Liver (tissue), 9 donors: Measurements from ENCODE around the gene GLRB. TPM values are rescaled to one million over a fixed set of nuclear protein-coding genes. Genes with fewer than 3 reads are reported as not detected.

Source experiments
- DNase-seq: peaks from one replicate; pipeline ENCODE4 v3.0.0-alpha.2; 2017; ENCODE audit warnings: low spot score
- H3K27ac ChIP-seq, 2 donors: one replicate each; pipeline ENCODE4 v1.7.0; 2013; ENCODE audit warnings: inconsistent platforms in 2 of 2, low read length in 2 of 2, control low read depth in 1 of 2, low read depth in 1 of 2, mild to moderate bottlenecking in 1 of 2
- H3K27me3 ChIP-seq, 4 donors: one replicate each; pipeline versions ENCODE4 v1.6.1 to v1.7.0; 2013; ENCODE audit warnings: low read length in 3 of 4, inconsistent platforms in 1 of 4, mild to moderate bottlenecking in 1 of 4, moderate library complexity in 1 of 4; ENCODE audit not compliant: control insufficient read depth in 4 of 4, insufficient read depth in 4 of 4
- H3K36me3 ChIP-seq, 4 donors: one replicate each; pipeline versions ENCODE4 v1.6.1 to v1.7.0; 2013; ENCODE audit warnings: low read length in 3 of 4, mild to moderate bottlenecking in 3 of 4, low read depth in 1 of 4, moderate library complexity in 1 of 4; ENCODE audit not compliant: control insufficient read depth in 4 of 4, insufficient read depth in 3 of 4
- H3K4me1 ChIP-seq, 4 donors: one replicate each; pipeline versions ENCODE4 v1.6.1 to v1.7.0; 2013; ENCODE audit warnings: low read length in 3 of 4, mild to moderate bottlenecking in 3 of 4, moderate library complexity in 1 of 4; ENCODE audit not compliant: control insufficient read depth in 4 of 4, insufficient read depth in 4 of 4
- H3K4me3 ChIP-seq, 3 donors: one replicate each; pipeline versions ENCODE4 v1.6.1 to v1.7.0; 2013; ENCODE audit warnings: low read length in 3 of 3, control low read depth in 1 of 3, low read depth in 1 of 3, mild to moderate bottlenecking in 1 of 3
- H3K9ac ChIP-seq, 2 donors: one replicate each; pipeline ENCODE4 v1.7.0; 2013; ENCODE audit warnings: low read length in 2 of 2, mild to moderate bottlenecking in 2 of 2, moderate library complexity in 2 of 2, control low read depth in 1 of 2, low read depth in 1 of 2
- H3K9me3 ChIP-seq, 4 donors: one replicate each; pipeline versions ENCODE4 v1.6.1 to v1.7.0; 2013; ENCODE audit warnings: low read length in 3 of 4; ENCODE audit not compliant: control insufficient read depth in 4 of 4
- EGR1 ChIP-seq, 2 donors: IDR thresholded peaks; 2 replicates each; pipeline ENCODE4 v1.6.1; 2016 to 2018; ENCODE audit warnings: antibody characterized with exemption in 2 of 2, low read depth in 2 of 2
- FOXA1 ChIP-seq: IDR thresholded peaks from 2 replicates; pipeline ENCODE4 v1.6.1; 2016; ENCODE audit warnings: antibody characterized with exemption
- FOXA2 ChIP-seq: IDR thresholded peaks from 2 replicates; pipeline ENCODE4 v1.6.1; 2016; ENCODE audit warnings: antibody characterized with exemption
- GABPA ChIP-seq, 2 donors: IDR thresholded peaks in 1 of 2; conservative IDR thresholded peaks in 1 of 2; 2 replicates each; pipeline ENCODE4 v1.6.1; 2016; ENCODE audit warnings: antibody characterized with exemption in 2 of 2, mild to moderate bottlenecking in 1 of 2, moderate library complexity in 1 of 2
- JUND ChIP-seq, 2 donors: IDR thresholded peaks; 2 replicates each; pipeline ENCODE4 v1.6.1; 2016; ENCODE audit warnings: antibody characterized with exemption in 2 of 2
- RAD21 ChIP-seq, 2 donors: IDR thresholded peaks; 2 replicates each; pipeline ENCODE4 v1.6.1; 2016; ENCODE audit warnings: antibody characterized with exemption in 2 of 2, mild to moderate bottlenecking in 2 of 2
- RXRA ChIP-seq, 2 donors: IDR thresholded peaks; 2 replicates each; pipeline ENCODE4 v1.6.1; 2017 to 2018; ENCODE audit warnings: antibody characterized with exemption in 2 of 2, mild to moderate bottlenecking in 1 of 2
- TAF1 ChIP-seq: conservative IDR thresholded peaks from 2 replicates; pipeline ENCODE4 v1.6.1; 2016; ENCODE audit warnings: antibody characterized with exemption, mild to moderate bottlenecking
- YY1 ChIP-seq: IDR thresholded peaks from 2 replicates; pipeline ENCODE4 v1.6.1; 2016; ENCODE audit warnings: antibody characterized with exemption, mild to moderate bottlenecking
- WGBS: extraction: QIAGEN DNeasy Blood & Tissue Kit; methylation state at CpG from one replicate; pipeline ENCODE4 v1.1.7; 2013; 5-methylcytosine and 5-hydroxymethylcytosine counted together
- polyA plus RNA-seq, 2 donors: library from polyadenylated mRNA; stranded (reverse) in 1 of 2; unstranded in 1 of 2; fragments of 200-250 nt in 1 of 2; fragments of >200 nt in 1 of 2; fragmentation: Nextera tagmentation in 1 of 2; extraction: Ambion mirVana in 1 of 2; gene quantifications; one replicate each; pipeline versions ENCODE4 v1.2.1 to v1.2.3, GENCODE V29; 2013 to 2015
- total RNA-seq, 2 donors: library from RNA; depleted of rRNA; stranded (reverse); fragments of >200 nt; gene quantifications; one replicate each; pipeline ENCODE4 v1.2.3, GENCODE V29; 2014
- TF ChIP-seq, protein P1 (sequence below): IDR thresholded peaks from 2 replicates; pipeline ENCODE4 v1.6.1; 2016; ENCODE audit warnings: antibody characterized with exemption
- TF ChIP-seq, protein P2 (sequence below): IDR thresholded peaks from 2 replicates; pipeline ENCODE4 v1.6.1; 2016; ENCODE audit warnings: antibody characterized with exemption
- TF ChIP-seq, protein P3 (sequence below): fragments of 150-350 bp; IDR thresholded peaks from 2 replicates; pipeline ENCODE4 v1.5.1; 2017; ENCODE audit warnings: improper control_type of control experiment, low read depth, low read length; ENCODE audit not compliant: missing input control
- donor health status: healthy.
- donor health status: healthy.
- donor health status: healthy.
- donor health status: healthy.
- donor health status: healthy.

Gene GLRB
- total and polyA plus RNA-seq, 4 donors, result 0.24 to 2.9 (median 0.72) TPM

DNA sequence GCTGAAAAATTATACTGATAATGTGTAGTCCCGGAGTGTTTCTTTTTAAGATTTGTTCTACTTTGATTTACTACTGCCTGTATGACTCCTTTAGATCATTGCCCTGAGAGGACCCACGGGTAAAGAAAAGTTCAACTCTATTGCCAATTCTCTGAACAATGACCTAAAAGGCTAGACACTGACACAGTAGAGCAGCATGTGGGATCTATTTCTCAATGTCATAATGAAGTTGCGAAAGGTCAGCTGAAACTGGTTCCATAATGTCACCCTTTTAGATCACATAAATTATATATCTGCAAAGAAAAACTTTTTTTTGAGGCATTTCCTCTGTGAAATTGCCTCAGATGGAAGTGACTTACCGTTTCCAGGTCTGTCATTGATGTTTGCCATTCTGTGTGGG is 67.4 kb downstream of the GLRB start:
- TF ChIP-seq FOXA1 (no peak), TAF1 (no peak), RXRA (IDR thresholded peaks at IDR 0.05) (peak; percentile 12 to 31)
- TF ChIP-seq, protein P1, sequence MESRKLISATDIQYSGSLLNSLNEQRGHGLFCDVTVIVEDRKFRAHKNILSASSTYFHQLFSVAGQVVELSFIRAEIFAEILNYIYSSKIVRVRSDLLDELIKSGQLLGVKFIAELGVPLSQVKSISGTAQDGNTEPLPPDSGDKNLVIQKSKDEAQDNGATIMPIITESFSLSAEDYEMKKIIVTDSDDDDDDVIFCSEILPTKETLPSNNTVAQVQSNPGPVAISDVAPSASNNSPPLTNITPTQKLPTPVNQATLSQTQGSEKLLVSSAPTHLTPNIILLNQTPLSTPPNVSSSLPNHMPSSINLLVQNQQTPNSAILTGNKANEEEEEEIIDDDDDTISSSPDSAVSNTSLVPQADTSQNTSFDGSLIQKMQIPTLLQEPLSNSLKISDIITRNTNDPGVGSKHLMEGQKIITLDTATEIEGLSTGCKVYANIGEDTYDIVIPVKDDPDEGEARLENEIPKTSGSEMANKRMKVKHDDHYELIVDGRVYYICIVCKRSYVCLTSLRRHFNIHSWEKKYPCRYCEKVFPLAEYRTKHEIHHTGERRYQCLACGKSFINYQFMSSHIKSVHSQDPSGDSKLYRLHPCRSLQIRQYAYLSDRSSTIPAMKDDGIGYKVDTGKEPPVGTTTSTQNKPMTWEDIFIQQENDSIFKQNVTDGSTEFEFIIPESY, result no peak
- Histone ChIP-seq H3K9me3 (no peaks in the 10 kb centered on the region), H3K4me3 (no peak overlapping the region), H3K36me3 (no peaks in the 10 kb centered on the region), H3K27ac (no peak overlapping the region), H3K9ac (no peak overlapping the region), H3K4me1 (no peaks in the 10 kb centered on the region), H3K27me3 (no peaks in the 10 kb centered on the region)
- no peak for DNase-seq
- 66% methylated on average over 4 of the region's 4 CpGs for WGBS

DNA sequence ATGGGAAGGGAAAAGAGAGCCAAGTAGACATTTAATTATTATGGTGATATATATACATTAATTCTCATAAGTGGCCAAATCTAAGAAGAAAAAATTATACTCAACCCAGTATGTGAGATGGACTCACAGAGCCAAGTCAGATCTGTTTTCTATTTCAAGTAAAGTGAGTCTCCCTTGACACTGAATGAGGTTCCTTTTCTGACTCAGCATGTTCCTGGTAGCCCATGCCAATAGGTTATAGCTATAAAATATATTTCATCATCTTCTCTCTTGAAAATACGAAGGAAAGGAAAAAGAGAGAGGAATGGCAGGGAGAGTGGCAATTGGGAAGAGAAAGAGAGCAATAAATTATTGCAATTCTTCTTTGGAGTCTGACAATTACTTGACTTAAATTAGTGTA is 75.8 kb downstream of the GLRB start:
- TF ChIP-seq FOXA1 (no peak), FOXA2 (no peak), TAF1 (no peak)
- WGBS, result 71% methylated on average over 1 of the region's 1 CpG

DNA sequence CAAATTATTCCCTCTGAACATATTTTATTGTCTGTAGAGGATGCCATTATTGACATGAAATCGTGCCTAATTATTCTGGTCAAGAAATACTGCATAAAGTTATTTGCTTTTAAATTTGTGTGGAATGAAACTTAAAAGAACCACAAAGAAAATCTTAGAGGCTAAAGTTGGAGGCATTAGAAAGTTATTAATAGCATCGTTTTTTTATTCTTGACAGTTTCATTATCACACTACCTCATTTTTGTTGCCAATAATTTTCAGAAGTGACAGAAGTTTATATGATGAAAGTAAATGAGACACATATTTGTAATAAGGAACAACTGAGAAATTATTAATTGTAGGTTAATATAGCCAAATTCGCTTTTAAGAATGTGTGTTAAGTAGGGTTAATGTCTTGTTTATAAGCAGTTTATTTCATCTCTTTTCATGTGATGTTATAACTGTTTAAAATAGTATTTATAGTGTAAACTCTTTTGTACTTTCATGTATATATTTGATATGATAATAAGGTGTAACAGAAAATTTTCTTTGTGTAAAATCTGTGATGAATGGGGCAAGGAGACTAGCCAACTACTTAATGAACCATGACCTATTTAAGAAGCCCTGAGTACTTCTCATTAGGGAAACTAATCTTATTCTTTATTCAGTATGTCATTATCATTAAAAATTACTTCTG is 90.1 kb downstream of the GLRB start:
- no peak overlapping the region for H3K9ac ChIP-seq
- 78% methylated on average over 3 of the region's 3 CpGs for WGBS
- no peaks in the 10 kb centered on the region for H3K36me3 ChIP-seq
- no peaks in the 10 kb centered on the region for H3K27me3 ChIP-seq
- H3K9me3 ChIP-seq, result no peaks in the 10 kb centered on the region
- no peak for DNase-seq
- no peak overlapping the region for H3K4me3 ChIP-seq
- H3K27ac ChIP-seq, result no peak overlapping the region
- no peaks in the 10 kb centered on the region for H3K4me1 ChIP-seq
- no peak for TF ChIP-seq YY1
- TF ChIP-seq RAD21 (IDR thresholded peaks at IDR 0.05), result no peak
- no peak for TF ChIP-seq GABPA (IDR thresholded peaks at IDR 0.05 in 1 of 2, conservative IDR thresholded peaks at IDR 0.05 in 1 of 2)
- TF ChIP-seq, protein P2, sequence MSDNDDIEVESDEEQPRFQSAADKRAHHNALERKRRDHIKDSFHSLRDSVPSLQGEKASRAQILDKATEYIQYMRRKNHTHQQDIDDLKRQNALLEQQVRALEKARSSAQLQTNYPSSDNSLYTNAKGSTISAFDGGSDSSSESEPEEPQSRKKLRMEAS, result no peak
- TF ChIP-seq JUND (IDR thresholded peaks at IDR 0.05), result no peak
- TF ChIP-seq EGR1 (IDR thresholded peaks at IDR 0.05; ENCODE audit: low read depth in 2 of 2), result no peak
- no peak for TF ChIP-seq FOXA2
- TF ChIP-seq RXRA (IDR thresholded peaks at IDR 0.05), result no peak
- TF ChIP-seq, protein P3, sequence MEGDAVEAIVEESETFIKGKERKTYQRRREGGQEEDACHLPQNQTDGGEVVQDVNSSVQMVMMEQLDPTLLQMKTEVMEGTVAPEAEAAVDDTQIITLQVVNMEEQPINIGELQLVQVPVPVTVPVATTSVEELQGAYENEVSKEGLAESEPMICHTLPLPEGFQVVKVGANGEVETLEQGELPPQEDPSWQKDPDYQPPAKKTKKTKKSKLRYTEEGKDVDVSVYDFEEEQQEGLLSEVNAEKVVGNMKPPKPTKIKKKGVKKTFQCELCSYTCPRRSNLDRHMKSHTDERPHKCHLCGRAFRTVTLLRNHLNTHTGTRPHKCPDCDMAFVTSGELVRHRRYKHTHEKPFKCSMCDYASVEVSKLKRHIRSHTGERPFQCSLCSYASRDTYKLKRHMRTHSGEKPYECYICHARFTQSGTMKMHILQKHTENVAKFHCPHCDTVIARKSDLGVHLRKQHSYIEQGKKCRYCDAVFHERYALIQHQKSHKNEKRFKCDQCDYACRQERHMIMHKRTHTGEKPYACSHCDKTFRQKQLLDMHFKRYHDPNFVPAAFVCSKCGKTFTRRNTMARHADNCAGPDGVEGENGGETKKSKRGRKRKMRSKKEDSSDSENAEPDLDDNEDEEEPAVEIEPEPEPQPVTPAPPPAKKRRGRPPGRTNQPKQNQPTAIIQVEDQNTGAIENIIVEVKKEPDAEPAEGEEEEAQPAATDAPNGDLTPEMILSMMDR, result no peak

More for the DNA sequence above, 75.8 kb downstream of the GLRB start:
- no peaks in the 10 kb centered on the region for H3K27me3 ChIP-seq
- no peaks in the 10 kb centered on the region for H3K9me3 ChIP-seq
- H3K4me1 ChIP-seq, result no peaks in the 10 kb centered on the region
- H3K9ac ChIP-seq, result no peak overlapping the region
- DNase-seq, result no peak
- no peak overlapping the region for H3K27ac ChIP-seq
- no peak overlapping the region for H3K4me3 ChIP-seq
- no peaks in the 10 kb centered on the region for H3K36me3 ChIP-seq
